ENCODE measurements around the gene TRIM58. TPM values are rescaled to one million over a fixed set of nuclear protein-coding genes. Genes with fewer than 3 reads are reported as not detected.
A peak's percentile ranks its signal among the peaks of the same experiment; 100 is the strongest.

Gene TRIM58
- total and polyA plus RNA-seq, 2 experiments from 2014 or later, result 2.2 to 2.7 TPM

DNA sequence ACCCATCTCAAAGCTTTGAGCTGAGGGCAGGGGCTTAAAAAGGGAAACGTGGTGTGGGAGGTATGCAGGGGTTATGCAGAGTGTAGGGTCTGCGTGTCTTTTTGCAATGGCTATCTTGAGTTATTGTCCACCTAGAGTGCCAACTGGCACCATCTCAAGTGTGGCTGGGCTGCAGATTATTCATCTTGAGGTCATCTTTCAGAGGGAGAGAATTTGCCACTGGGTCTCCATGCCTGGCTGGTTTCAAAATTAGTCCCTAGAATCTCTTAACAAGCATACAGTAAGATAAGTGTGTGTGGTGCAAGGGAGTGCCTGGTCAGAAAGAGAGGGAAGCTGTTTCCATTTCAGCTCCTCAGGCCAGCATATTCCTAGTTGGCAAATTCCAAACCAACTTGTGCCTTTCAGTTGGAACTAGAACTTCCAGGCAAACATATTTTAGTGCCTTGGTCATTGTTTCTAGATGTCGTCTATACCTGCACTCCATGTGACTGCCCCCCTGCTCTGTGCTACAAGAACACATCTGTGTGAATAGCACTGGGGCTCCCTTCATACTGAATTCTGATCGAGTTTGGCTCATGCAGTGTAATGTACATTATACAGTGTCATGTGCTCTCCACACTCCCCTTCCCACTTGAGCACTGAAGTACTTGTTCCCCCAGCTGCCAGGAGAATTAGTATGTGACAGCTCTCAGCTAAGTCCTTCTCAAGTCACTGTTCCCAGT, 58.1 kb downstream of the TRIM58 start:
- Histone ChIP-seq H3K27ac (peak overlapping the region; percentile 28), H3K36me3 (no peaks in the 10 kb centered on the region), H3K4me3 (no peak overlapping the region), H3K9me3 (ENCODE audit: low read depth) (no peaks in the 10 kb centered on the region), H3K27me3 (no peaks in the 10 kb centered on the region), H3K4me1 (ENCODE audit: low read depth) (no peaks in the 10 kb centered on the region)
- DNase-seq (ENCODE audit: low read depth in 1 of 2, low spot score in 1 of 2), result peak in 1 of 2 donors; percentile 32
- TF ChIP-seq CTCF (IDR thresholded peaks at IDR 0.05; ENCODE audit: low read depth, low read length), result no peak

GRCh38 chr1:247919952-247920351, 63.0 kb downstream of the TRIM58 start, which contains the start of gene OR2T8:
Gene OR2T8, plus strand, starts transcription at chr1:247920252. Its CDS starts 766 bp downstream, at chr1:247921018.
- DNase-seq (ENCODE audit: low read depth in 1 of 2, low spot score in 1 of 2), result no peak
- Histone ChIP-seq H3K4me1 (ENCODE audit: low read depth) (no peaks in the 10 kb centered on the region), H3K27me3 (no peaks in the 10 kb centered on the region), H3K4me3 (no peak within 1 kb of the TSS), H3K27ac (no peak within 1 kb of the TSS), H3K36me3 (no peaks in the 10 kb centered on the region), H3K9me3 (ENCODE audit: low read depth) (no peaks in the 10 kb centered on the region)
- no peak for TF ChIP-seq CTCF (IDR thresholded peaks at IDR 0.05; ENCODE audit: low read depth, low read length)

GRCh38 chr1:247923941-247924340, 67.0 kb downstream of the TRIM58 start:
- Histone ChIP-seq H3K4me3 (no peak overlapping the region), H3K4me1 (ENCODE audit: low read depth) (no peaks in the 10 kb centered on the region), H3K9me3 (ENCODE audit: low read depth) (no peaks in the 10 kb centered on the region), H3K36me3 (no peaks in the 10 kb centered on the region), H3K27ac (no peak overlapping the region), H3K27me3 (no peaks in the 10 kb centered on the region)
- DNase-seq (ENCODE audit: low read depth in 1 of 2, low spot score in 1 of 2), result peak in 1 of 2 donors; percentile 5
- no peak for TF ChIP-seq CTCF (IDR thresholded peaks at IDR 0.05; ENCODE audit: low read depth, low read length)

DNA sequence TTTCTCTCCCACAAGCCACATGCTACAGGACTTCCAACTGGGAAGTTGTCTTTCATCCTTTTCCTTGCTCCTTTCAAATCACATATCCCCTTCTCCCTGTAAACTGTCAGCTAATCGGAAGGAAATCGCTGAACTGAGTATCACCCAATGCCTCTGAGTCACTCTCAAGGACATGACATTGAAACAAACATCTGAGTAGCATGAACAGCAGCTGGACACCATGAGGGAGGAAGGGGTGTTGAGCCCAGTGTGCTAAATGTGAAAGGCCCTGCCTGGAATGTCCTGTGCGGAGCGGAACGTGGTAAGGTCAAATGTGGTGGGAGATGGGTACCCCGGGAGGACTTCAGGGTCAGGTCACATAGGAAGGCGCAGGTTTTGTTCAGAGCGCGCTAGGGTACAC, 67.9 kb downstream of the TRIM58 start, which contains the start of gene OR2AJ1:
Gene OR2AJ1, plus strand, starts transcription at position 22 of the 400 bp plus-strand sequence. CDS start 8,880 bp downstream, outside the sequence.
- no peak for TF ChIP-seq CTCF (IDR thresholded peaks at IDR 0.05; ENCODE audit: low read depth, low read length)
- Histone ChIP-seq H3K4me1 (ENCODE audit: low read depth) (no peaks in the 10 kb centered on the region), H3K27me3 (no peaks in the 10 kb centered on the region), H3K4me3 (no peak within 1 kb of the TSS), H3K27ac (no peak within 1 kb of the TSS), H3K36me3 (no peaks in the 10 kb centered on the region), H3K9me3 (ENCODE audit: low read depth) (no peaks in the 10 kb centered on the region)
- DNase-seq (ENCODE audit: low read depth in 1 of 2, low spot score in 1 of 2), result peak in 1 of 2 donors; percentile 2

Other genes starting within 250 kb of the TRIM58 start
- not detected in 2 replicates for gene OR13G1, start 177.4 kb upstream of the TRIM58 start, total RNA-seq
- gene OR13G1, start 177.4 kb upstream of the TRIM58 start, polyA plus RNA-seq, result not detected in 2 replicates
- gene OR6F1, start 140.5 kb upstream of the TRIM58 start, total RNA-seq, result not detected in 2 replicates
- gene OR6F1, start 140.5 kb upstream of the TRIM58 start, polyA plus RNA-seq, result not detected in 2 replicates
- gene OR14K1, start 118.6 kb upstream of the TRIM58 start, total RNA-seq, result not detected in 2 replicates
- gene OR14K1, start 118.6 kb upstream of the TRIM58 start, polyA plus RNA-seq, result not detected in 2 replicates
- not detected in 2 replicates for gene OR14A2, start 109.0 kb upstream of the TRIM58 start, total RNA-seq
- not detected in 2 replicates for gene OR14A2, start 109.0 kb upstream of the TRIM58 start, polyA plus RNA-seq
- not detected in 2 replicates for gene OR1C1, start 96.6 kb upstream of the TRIM58 start, total RNA-seq
- gene OR1C1, start 96.6 kb upstream of the TRIM58 start, polyA plus RNA-seq, result not detected in 2 replicates
- not detected in 2 replicates for gene OR14A16, start 33.1 kb upstream of the TRIM58 start, total RNA-seq
- gene OR14A16, start 33.1 kb upstream of the TRIM58 start, polyA plus RNA-seq, result not detected in 2 replicates
- gene OR11L1, start 15.3 kb upstream of the TRIM58 start, total RNA-seq, result not detected in 2 replicates
- gene OR11L1, start 15.3 kb upstream of the TRIM58 start, polyA plus RNA-seq, result not detected in 2 replicates
- gene OR2W3, start 38.4 kb downstream of the TRIM58 start, total RNA-seq, result 0.70 and 0.86 TPM in 2 replicates
- gene OR2W3, start 38.4 kb downstream of the TRIM58 start, polyA plus RNA-seq, result 1.9 TPM in 2 replicates
- gene OR2T8, start 63.1 kb downstream of the TRIM58 start, total RNA-seq, result not detected in 2 replicates
- gene OR2T8, start 63.1 kb downstream of the TRIM58 start, polyA plus RNA-seq, result 0.22 TPM in 1 of 2 replicates, not detected in the other
- 0.21 TPM in 1 of 2 replicates, not detected in the other for gene OR2AJ1, start 67.7 kb downstream of the TRIM58 start, total RNA-seq
- not detected in 2 replicates for gene OR2AJ1, start 67.7 kb downstream of the TRIM58 start, polyA plus RNA-seq
- gene OR2L8, start 91.7 kb downstream of the TRIM58 start, total RNA-seq, result not detected in 2 replicates
- not detected in 2 replicates for gene OR2L8, start 91.7 kb downstream of the TRIM58 start, polyA plus RNA-seq
- gene OR2AK2, start 108.0 kb downstream of the TRIM58 start, total RNA-seq, result not detected in 2 replicates
- gene OR2AK2, start 108.0 kb downstream of the TRIM58 start, polyA plus RNA-seq, result not detected in 2 replicates
- 0.18 TPM in 1 of 2 replicates, not detected in the other for gene OR2L5, start 156.5 kb downstream of the TRIM58 start, total RNA-seq
- not detected in 2 replicates for gene OR2L5, start 156.5 kb downstream of the TRIM58 start, polyA plus RNA-seq
- not detected in 2 replicates for gene OR2L2, start 172.9 kb downstream of the TRIM58 start, total RNA-seq
- 0.57 TPM in 1 of 2 replicates, not detected in the other for gene OR2L2, start 172.9 kb downstream of the TRIM58 start, polyA plus RNA-seq
- gene OR2L3, start 189.6 kb downstream of the TRIM58 start, total RNA-seq, result 0.07 TPM in 1 of 2 replicates, not detected in the other
- gene OR2L3, start 189.6 kb downstream of the TRIM58 start, polyA plus RNA-seq, result not detected in 2 replicates
- not detected in 2 replicates for gene OR2L13, start 238.0 kb downstream of the TRIM58 start, total RNA-seq
- gene OR2L13, start 238.0 kb downstream of the TRIM58 start, polyA plus RNA-seq, result 0.88 TPM in 1 of 2 replicates, not detected in the other